DOHH2 (cell line): ENCODE data around the gene PIM1.
"Not testable (repeated sequence)": the region's sequence is repeated elsewhere in the genome, so short reads cannot be mapped to it uniquely, and the experiment has no call there.

Experiments used
- H3F3A ChIP-seq: fragments of 200-600 bp; sonication (generic), shearing (Covaris generic); 2 replicates; pipeline ENCODE4 v1.6.0; 2016; ENCODE audit warnings: antibody characterized with exemption, mild to moderate bottlenecking; ENCODE audit not compliant: control insufficient read depth, insufficient read depth
- H3K27ac ChIP-seq: fragments of 200-600 bp; sonication (generic); 2 replicates; pipeline ENCODE4 v1.5.1; 2014; ENCODE audit warnings: low read depth, mild to moderate bottlenecking, low read length, moderate library complexity
- H3K27me3 ChIP-seq: fragments of 200-600 bp; sonication (generic); 2 replicates; pipeline ENCODE4 v1.6.1; 2014; ENCODE audit warnings: mild to moderate bottlenecking, low read length, mixed read lengths; ENCODE audit not compliant: control insufficient read depth
- H3K36me3 ChIP-seq: fragments of 200-600 bp; sonication (generic); 2 replicates; pipeline ENCODE4 v1.6.1; 2014; ENCODE audit warnings: mild to moderate bottlenecking, low read length, moderate library complexity, mixed read lengths; ENCODE audit not compliant: control insufficient read depth
- H3K4me1 ChIP-seq: fragments of 200-600 bp; sonication (generic); 2 replicates; pipeline ENCODE4 v1.6.1; 2014; ENCODE audit warnings: mild to moderate bottlenecking, low read length, mixed read lengths; ENCODE audit not compliant: control insufficient read depth
- H3K4me2 ChIP-seq: fragments of 200-600 bp; sonication (generic); 2 replicates; pipeline ENCODE4 v1.6.0; 2014; ENCODE audit warnings: mild to moderate bottlenecking, low read length, moderate library complexity
- H3K4me3 ChIP-seq: fragments of 200-600 bp; sonication (generic); 2 replicates; pipeline ENCODE4 v1.5.1; 2014; ENCODE audit warnings: mild to moderate bottlenecking, low read length, mixed read lengths
- H3K79me2 ChIP-seq: fragments of 200-600 bp; sonication (generic); 2 replicates; pipeline ENCODE4 v1.6.1; 2014; ENCODE audit warnings: mild to moderate bottlenecking, low read length, mixed read lengths; ENCODE audit not compliant: control insufficient read depth
- H3K9me2 ChIP-seq: fragments of 200-600 bp; sonication (generic); replicated peaks from 2 replicates; pipeline ENCODE4 v1.6.1; 2014; ENCODE audit warnings: mild to moderate bottlenecking, low read length, mixed read lengths; ENCODE audit not compliant: control insufficient read depth
- H3K9me3 ChIP-seq: fragments of 200-600 bp; sonication (generic); 2 replicates; pipeline ENCODE4 v1.6.1; 2014; ENCODE audit warnings: antibody characterized with exemption, low read length, mixed read lengths; ENCODE audit not compliant: control insufficient read depth, insufficient read depth
- H4K20me1 ChIP-seq: fragments of 200-600 bp; sonication (generic); 2 replicates; pipeline ENCODE4 v1.6.0; 2014; ENCODE audit warnings: low read depth, mild to moderate bottlenecking, antibody characterized with exemption, low read length, moderate library complexity; ENCODE audit not compliant: control insufficient read depth, insufficient read depth
- EZH2phosphoT487 ChIP-seq: fragments of 200-600 bp; sonication (generic); IDR thresholded peaks from 2 replicates; pipeline ENCODE4 v1.6.1; 2017; ENCODE audit warnings: borderline replicate concordance, mild to moderate bottlenecking, antibody characterized with exemption, low read length, moderate library complexity, mixed read lengths
- TF ChIP-seq, protein P1 (sequence below): fragments of 200-600 bp; sonication (generic); IDR thresholded peaks from one replicate; pipeline ENCODE4 v1.5.1; 2014; ENCODE audit warnings: antibody characterized with exemption, mild to moderate bottlenecking, low read depth, low read length; ENCODE audit not compliant: poor library complexity, severe bottlenecking

The PIM1 gene

GRCh38 chr6:37177935-37178517 lies 8.1 kb downstream of the PIM1 start:
- peaks cover 13% of the 10 kb centered on the region for H3F3A ChIP-seq
- H4K20me1 ChIP-seq, result peaks cover 10% of the 10 kb centered on the region
- no peaks in the 10 kb centered on the region for H3K9me3 ChIP-seq
- no peak overlapping the region for H3K4me3 ChIP-seq
- H3K27ac ChIP-seq, result no peak overlapping the region
- H3K27me3 ChIP-seq, result no peaks in the 10 kb centered on the region
- peaks cover 29% of the 10 kb centered on the region for H3K36me3 ChIP-seq
- H3K4me1 ChIP-seq, result peaks cover 14% of the 10 kb centered on the region
- TF ChIP-seq, protein P1, sequence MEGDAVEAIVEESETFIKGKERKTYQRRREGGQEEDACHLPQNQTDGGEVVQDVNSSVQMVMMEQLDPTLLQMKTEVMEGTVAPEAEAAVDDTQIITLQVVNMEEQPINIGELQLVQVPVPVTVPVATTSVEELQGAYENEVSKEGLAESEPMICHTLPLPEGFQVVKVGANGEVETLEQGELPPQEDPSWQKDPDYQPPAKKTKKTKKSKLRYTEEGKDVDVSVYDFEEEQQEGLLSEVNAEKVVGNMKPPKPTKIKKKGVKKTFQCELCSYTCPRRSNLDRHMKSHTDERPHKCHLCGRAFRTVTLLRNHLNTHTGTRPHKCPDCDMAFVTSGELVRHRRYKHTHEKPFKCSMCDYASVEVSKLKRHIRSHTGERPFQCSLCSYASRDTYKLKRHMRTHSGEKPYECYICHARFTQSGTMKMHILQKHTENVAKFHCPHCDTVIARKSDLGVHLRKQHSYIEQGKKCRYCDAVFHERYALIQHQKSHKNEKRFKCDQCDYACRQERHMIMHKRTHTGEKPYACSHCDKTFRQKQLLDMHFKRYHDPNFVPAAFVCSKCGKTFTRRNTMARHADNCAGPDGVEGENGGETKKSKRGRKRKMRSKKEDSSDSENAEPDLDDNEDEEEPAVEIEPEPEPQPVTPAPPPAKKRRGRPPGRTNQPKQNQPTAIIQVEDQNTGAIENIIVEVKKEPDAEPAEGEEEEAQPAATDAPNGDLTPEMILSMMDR, result no peak
- no peak for TF ChIP-seq EZH2phosphoT487
- H3K9me2 ChIP-seq, result no peaks in the 10 kb centered on the region
- H3K79me2 ChIP-seq, result peaks cover 6% of the 10 kb centered on the region; the same call in 1 of the 2 replicates
- H3K4me2 ChIP-seq, result no peak overlapping the region

DNA sequence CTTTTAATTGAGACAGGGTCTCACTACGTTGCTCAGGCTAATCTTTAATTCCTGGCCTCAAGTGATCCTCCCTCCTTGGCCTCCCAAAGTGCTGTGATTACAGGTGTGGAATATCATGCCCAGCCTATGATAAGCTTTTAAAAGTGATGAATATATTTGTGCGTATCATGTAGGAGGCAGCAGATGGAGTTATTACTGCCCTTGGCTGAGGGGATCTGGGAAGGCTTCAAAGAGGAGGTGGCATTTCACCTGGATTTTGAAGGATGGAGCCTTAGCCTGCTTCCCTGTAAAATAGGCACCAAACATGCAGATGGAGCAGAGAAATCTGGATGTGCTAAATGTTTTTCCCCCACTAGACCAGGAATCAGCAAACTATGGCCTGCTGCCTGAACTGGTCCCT lies 10.1 kb downstream of the PIM1 start:
- TF ChIP-seq EZH2phosphoT487, result no peak
- TF ChIP-seq, protein P1, result no peak
- H3K36me3 ChIP-seq, result peaks cover 9% of the 10 kb centered on the region

GRCh38 chr6:37180610-37181009 lies 10.7 kb downstream of the PIM1 start:
- not testable (repeated sequence) for H3K79me2 ChIP-seq
- H3K4me1 ChIP-seq, result peaks cover 19% of the 10 kb centered on the region

More for the DNA sequence above, 10.1 kb downstream of the PIM1 start:
- Histone ChIP-seq H3K4me1 (peaks cover 19% of the 10 kb centered on the region), H3K9me2 (no peaks in the 10 kb centered on the region), H3K9me3 (no peaks in the 10 kb centered on the region), H4K20me1 (no peaks in the 10 kb centered on the region), H3K79me2 (no peaks in the 10 kb centered on the region), H3K27me3 (no peaks in the 10 kb centered on the region), H3F3A (peaks cover 13% of the 10 kb centered on the region), H3K4me2 (no peak overlapping the region), H3K4me3 (no peak overlapping the region), H3K27ac (no peak overlapping the region)

GRCh38 chr6:37182736-37183590 lies 13.0 kb downstream of the PIM1 start:
- no peaks in the 10 kb centered on the region for H3K27me3 ChIP-seq
- no peaks in the 10 kb centered on the region for H4K20me1 ChIP-seq
- no peaks in the 10 kb centered on the region for H3F3A ChIP-seq
- no peaks in the 10 kb centered on the region for H3K9me2 ChIP-seq
- TF ChIP-seq, protein P1, result no peak
- no peak for TF ChIP-seq EZH2phosphoT487
- no peak overlapping the region for H3K4me3 ChIP-seq
- H3K4me1 ChIP-seq, result peaks cover 9% of the 10 kb centered on the region
- no peak overlapping the region for H3K27ac ChIP-seq
- H3K36me3 ChIP-seq, result no peaks in the 10 kb centered on the region
- no peaks in the 10 kb centered on the region for H3K79me2 ChIP-seq
- no peaks in the 10 kb centered on the region for H3K9me3 ChIP-seq
- 0 out of 2 replicates have a peak overlapping the region, but pooled peaks have one; percentile 6 for H3K4me2 ChIP-seq

More at GRCh38 chr6:37180610-37181009, 10.7 kb downstream of the PIM1 start:
- H3K36me3 ChIP-seq, H4K20me1 ChIP-seq, H3K27me3 ChIP-seq, H3K9me2 ChIP-seq, H3F3A ChIP-seq, H3K27ac ChIP-seq, H3K4me2 ChIP-seq, H3K9me3 ChIP-seq, H3K4me3 ChIP-seq: not testable (repeated sequence)

DNA sequence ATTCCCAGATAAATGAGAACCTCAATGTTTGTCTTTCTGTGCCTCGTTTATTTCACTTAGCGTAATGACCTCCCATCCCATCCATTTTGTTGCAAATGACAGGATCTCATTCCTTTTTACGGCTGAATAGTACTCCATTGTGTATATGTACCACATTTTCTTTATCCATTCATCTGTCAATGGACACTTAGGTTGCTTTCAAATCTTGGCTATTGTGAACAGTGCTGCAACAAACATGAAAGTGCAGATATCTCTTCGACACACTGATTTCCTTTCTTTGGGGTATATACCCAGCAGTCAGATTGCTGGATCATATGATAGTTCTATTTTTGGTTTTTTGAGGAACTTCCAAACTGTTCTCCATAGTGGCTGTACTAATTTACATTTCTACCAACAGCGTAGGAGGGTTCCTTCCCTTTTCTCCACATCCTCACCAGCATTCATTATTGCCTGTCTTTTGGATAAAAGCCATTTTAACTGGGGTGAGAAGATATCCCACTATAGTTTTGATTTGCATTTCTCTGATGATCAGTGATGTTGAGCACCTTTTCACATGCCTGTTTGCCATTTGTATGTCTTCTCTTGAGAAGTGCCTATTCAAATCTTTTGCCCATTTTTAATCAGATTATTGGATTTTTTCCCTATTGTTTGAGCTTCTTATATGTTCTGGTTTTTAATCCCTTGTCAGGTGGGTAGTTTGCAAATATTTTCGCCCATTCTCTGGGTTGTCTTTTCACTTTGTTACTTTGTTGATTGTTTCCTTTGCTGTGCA lies 16.2 kb downstream of the PIM1 start:
- H4K20me1 ChIP-seq, H3K4me1 ChIP-seq, H3K9me3 ChIP-seq, H3K4me2 ChIP-seq, H3F3A ChIP-seq, H3K36me3 ChIP-seq, H3K27me3 ChIP-seq, H3K4me3 ChIP-seq, H3K9me2 ChIP-seq, H3K27ac ChIP-seq, H3K79me2 ChIP-seq: not testable (repeated sequence)
